Measurements from ENCODE around the gene SHISA7.

The SHISA7 gene

DNA sequence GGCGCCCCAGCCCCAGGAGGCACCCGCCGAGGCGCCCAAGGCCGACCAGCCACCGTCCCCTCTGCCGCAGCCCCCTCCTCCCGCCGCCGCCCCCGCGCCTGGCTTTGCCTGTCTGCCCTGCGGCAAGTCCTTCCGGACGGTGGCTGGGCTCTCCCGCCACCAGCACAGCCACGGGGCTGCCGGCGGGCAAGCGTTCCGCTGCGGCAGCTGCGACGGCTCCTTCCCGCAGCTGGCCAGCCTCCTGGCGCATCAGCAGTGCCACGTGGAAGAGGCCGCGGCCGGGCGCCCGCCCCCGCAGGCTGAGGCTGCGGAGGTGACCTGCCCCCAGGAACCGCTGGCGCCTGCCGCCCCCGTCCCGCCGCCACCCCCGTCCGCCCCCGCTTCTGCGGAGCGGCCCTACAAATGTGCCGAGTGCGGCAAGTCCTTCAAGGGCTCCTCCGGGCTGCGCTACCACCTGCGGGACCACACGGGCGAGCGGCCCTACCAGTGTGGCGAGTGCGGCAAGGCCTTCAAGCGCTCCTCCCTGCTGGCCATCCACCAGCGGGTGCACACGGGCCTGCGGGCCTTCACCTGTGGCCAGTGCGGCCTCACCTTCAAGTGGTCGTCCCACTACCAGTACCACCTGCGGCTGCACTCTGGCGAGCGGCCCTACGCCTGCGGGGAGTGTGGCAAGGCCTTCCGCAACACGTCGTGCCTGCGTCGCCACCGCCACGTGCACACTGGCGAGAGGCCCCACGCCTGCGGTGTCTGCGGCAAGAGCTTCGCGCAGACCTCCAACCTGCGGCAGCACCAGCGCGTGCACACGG, 39.3 kb upstream of the SHISA7 start:
- DNase-seq, result no peak

- no peak for DNase-seq
Observed at GRCh38 chr19:55481794-55482155, 38.7 kb upstream of the SHISA7 start.

DNA sequence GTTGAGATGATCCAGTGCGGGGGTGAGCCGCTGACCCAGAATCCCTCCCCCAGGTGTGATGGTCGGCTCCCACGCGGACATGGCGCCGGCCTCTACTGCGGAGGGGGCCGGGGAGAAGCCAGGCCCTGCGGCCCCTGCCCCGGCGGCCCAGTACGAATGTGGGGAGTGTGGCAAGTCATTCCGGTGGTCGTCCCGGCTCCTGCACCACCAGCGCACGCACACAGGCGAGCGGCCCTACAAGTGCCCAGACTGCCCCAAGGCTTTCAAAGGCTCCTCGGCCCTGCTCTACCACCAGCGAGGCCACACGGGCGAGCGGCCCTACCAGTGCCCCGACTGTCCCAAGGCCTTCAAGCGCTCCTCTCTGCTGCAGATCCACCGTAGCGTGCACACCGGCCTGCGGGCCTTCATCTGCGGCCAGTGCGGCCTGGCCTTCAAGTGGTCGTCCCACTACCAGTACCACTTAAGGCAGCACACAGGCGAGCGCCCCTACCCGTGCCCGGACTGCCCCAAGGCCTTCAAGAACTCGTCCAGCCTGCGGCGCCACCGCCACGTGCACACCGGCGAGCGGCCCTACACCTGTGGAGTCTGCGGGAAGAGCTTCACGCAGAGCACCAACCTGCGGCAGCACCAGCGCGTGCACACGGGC, 38.2 kb upstream of the SHISA7 start:
- DNase-seq, result no peak

GRCh38 chr19:55479451-55480230, 36.5 kb upstream of the SHISA7 start:
- DNase-seq, result no peak

GRCh38 chr19:55479045-55479444, 35.9 kb upstream of the SHISA7 start:
- DNase-seq, result no peak

- no peak for DNase-seq
Observed at GRCh38 chr19:55478364-55478763, 35.3 kb upstream of the SHISA7 start.

DNA sequence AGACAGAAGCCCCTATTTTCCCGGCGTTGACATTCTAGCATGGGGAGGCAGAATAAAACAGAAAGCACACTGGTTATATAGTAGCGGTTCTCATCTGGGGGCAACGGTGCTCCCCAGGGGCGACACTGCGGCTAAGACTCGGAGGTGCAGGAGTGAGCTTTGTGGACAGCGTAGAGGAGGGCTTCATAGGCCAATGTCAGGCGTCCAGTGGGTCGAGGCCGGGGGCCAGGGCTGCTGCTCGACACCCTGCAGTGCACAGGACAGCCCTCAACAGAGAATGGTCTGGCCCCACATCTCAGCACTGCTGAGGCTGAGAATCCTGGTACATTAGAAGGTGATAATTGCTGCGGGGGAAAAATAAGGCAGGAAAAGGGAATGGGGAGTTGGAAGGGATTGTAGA, 34.8 kb upstream of the SHISA7 start:
- no peak for DNase-seq

- DNase-seq, result peak; percentile 93
Observed at GRCh38 chr19:55476100-55476775, 33.1 kb upstream of the SHISA7 start, which contains the start of gene ZNF628. Gene ZNF628, plus strand, starts transcription at chr19:55476617. Its CDS starts 3,294 bp downstream, at chr19:55479911.

- DNase-seq, result no peak
Observed at GRCh38 chr19:55474269-55475265, 31.5 kb upstream of the SHISA7 start.

DNA sequence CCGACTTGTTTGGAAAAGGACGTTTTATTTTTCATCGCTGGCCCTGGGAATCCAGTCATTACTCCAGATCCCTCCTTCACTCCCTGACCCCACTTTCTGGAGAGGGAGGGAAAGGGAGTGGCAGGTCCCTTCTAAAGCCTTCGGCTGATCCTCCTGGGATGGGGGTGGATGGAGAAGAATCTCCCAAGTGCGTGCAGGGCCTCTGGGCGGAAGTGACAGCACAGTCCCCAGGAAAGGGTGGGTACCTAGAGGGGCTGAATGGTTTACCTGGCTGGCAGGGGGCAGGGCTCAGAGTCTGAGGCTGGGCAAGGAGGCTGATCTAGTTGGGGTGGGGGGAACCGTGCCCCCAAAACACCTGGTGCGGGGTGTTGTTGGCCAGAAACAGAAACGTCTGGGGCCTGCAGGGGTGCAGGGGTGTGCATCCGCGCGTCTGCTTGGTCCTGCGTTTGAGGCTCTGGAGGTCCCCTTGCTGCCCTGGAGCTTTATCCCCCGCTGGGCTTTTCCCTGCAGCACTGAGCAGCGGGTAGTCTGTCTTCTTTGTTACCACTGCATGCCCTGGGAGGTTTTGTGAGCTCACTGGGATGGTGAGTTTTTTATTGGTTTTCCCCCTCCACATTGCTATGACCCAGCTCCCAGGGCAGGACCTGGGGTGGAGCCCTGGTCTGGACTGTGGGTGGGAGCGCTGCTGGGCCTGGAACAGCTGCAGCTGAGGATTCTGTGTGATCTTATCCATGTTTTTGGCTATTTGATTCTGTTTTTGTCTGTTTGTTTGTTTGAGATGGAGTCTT, 30.3 kb upstream of the SHISA7 start:
- no peak for DNase-seq

DNA sequence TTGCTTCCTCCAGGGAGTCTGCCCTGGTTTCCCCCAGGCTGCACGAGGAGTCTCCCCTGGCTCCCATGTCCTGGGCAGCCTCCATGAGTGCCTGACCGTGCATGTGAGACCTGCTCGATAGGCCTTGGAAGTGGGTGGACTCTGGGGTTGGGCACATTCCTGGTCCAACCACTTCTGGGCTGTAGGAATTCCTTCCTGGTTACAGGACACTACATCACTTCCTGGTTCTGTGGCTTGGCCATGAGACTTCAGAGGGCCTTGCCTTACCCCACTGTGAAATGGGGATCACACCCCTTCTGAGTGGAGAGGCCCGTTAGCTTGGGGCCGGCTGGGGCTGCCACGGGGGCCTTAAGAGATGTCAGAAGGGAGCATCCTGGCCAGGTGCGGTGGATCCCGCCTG, 29.4 kb upstream of the SHISA7 start:
- DNase-seq, result no peak

- DNase-seq, result no peak
Observed at GRCh38 chr19:55471266-55471665, 28.2 kb upstream of the SHISA7 start.

DNA sequence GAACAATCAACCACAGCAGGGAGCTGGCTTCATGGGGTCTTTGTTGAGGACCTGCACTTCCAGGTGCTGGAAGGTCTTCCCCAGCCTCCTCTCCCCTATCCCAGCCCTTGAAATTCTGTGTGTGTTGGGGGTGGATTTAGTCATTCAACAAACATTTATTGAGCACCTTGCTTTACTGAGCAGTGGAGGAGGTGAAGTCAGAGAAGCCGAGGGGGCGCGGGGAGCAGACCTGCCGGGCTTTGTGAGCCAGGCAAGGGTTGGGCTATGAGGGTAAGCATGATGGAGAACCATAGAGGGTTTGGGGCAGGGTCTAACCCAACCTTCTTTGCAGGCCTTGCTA, 24.9 kb upstream of the SHISA7 start:
- DNase-seq, result no peak

GRCh38 chr19:55467236-55468053, 24.3 kb upstream of the SHISA7 start:
- no peak for DNase-seq

DNA sequence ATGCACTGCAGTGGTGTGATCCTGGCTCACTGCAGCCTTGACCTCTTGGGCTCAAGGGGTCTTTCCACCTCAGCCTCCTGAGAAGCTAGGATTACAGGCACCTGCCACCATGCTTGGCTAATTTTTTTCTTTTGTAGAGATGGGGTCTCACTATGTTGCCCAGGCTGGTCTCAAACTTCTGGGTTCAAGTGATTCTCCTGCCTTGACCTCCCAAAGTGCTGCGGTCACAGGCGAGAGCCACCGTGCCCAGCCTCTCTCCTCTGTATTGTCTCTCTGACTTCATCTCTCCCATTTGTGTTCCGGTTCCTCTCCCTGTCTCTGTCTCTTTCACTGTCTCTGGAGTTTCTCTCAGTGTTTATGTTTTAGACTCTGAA, 23.1 kb upstream of the SHISA7 start:
- DNase-seq, result no peak

- DNase-seq, result no peak
Observed at GRCh38 chr19:55465460-55466240, 22.6 kb upstream of the SHISA7 start.

DNA sequence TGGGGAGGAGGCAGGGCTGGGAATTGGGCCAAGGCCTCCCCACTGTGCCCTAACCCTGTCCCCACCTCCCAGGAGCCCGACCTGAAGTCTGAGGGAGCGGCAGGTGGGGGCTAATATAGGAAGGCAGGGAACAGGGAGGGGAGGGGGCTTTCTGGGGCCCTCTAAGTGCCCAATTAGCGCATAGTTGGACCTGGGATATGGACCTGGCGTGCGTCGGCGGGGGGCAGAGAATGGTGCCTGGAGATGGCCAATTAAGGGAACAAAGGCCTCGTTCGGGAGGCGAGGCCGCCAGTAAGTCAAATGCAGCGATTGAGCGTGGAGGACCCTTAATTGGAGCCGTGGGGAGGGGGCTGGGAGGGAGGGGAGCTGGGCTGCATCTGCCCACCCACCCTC, 21.6 kb upstream of the SHISA7 start, which contains the start of gene C19orf85:
Gene C19orf85 (minus strand): TSS at position 90 of the 393 bp plus-strand sequence. CDS start 197 bp downstream, outside the sequence.
- DNase-seq, result no peak

GRCh38 chr19:55464039-55464661, 21.1 kb upstream of the SHISA7 start:
- DNase-seq, result no peak

- no peak for DNase-seq
Observed at GRCh38 chr19:55463583-55464031, 20.5 kb upstream of the SHISA7 start.

Measured in DMS79 treated with DMSO at 0.1 percent for 48 hours (cell line).